H1 (cell line): Measurements from ENCODE around the gene ZNF648. TPM values are rescaled to one million over a fixed set of nuclear protein-coding genes. Genes with fewer than 3 reads are reported as not detected.
A peak's percentile ranks its signal among the peaks of the same experiment; 100 is the strongest.

Experiments
- CTCF ChIA-PET: fragments of 300-600 bp; sonication (Branson Sonifier 250); formaldehyde crosslinking; loops from one replicate; lab custom pipeline; 2021; ENCODE audit not compliant: partially characterized antibody; lab: Charles Lee
- POLR2A ChIA-PET: fragments of 300-600 bp; sonication (Branson Sonifier 250); formaldehyde crosslinking; loops from one replicate; lab custom pipeline; 2021; ENCODE audit warnings: inconsistent platforms; ENCODE audit not compliant: partially characterized antibody; lab: Charles Lee
- DNase-seq, 2 experiments: peaks; one replicate each; pipeline versions ENCODE4 v3.0.0 to v3.0.0-alpha.2; 2010 to 2022; ENCODE audit warnings: low spot score in 2 of 2, low read depth in 1 of 2, mixed read lengths in 1 of 2
- FAIRE-seq: peaks from 2 replicates; lab custom pipeline; 2011; peaks lifted over from hg19 to GRCh38; lab: Jason Lieb, UNC
- H2AFZ ChIP-seq: 2 replicates; pipeline ENCODE4 v1.8.1; 2012; ENCODE audit warnings: low read length, inconsistent platforms
- H2AK5ac ChIP-seq: 2 replicates; pipeline ENCODE4 v1.6.1; 2013; ENCODE audit warnings: low read depth, low read length
- H2BK120ac ChIP-seq: replicated peaks from 2 replicates; pipeline ENCODE3; 2013; ENCODE audit warnings: low read depth, low read length, inconsistent platforms
- H2BK12ac ChIP-seq: 2 replicates; pipeline ENCODE4 v1.6.1; 2013; ENCODE audit warnings: low read depth, low read length
- H2BK15ac ChIP-seq: 2 replicates; pipeline ENCODE4 v1.6.1; 2013; ENCODE audit warnings: low read length
- H2BK20ac ChIP-seq: 2 replicates; pipeline ENCODE4 v1.6.1; 2013; ENCODE audit warnings: low read length
- H2BK5ac ChIP-seq: 2 replicates; pipeline ENCODE4 v1.6.1; 2013; ENCODE audit warnings: low read depth, low read length
- H3K14ac ChIP-seq: 2 replicates; pipeline ENCODE4 v1.6.1; 2013; ENCODE audit warnings: inconsistent platforms; ENCODE audit not compliant: insufficient read length
- H3K18ac ChIP-seq: 2 replicates; pipeline ENCODE4 v1.6.1; 2013; ENCODE audit warnings: low read length; ENCODE audit errors: extremely low read depth
- H3K23ac ChIP-seq: 2 replicates; pipeline ENCODE4 v1.6.1; 2013; ENCODE audit warnings: inconsistent platforms; ENCODE audit not compliant: insufficient read length
- H3K23me2 ChIP-seq: 2 replicates; pipeline ENCODE4 v1.6.1; 2013; ENCODE audit warnings: low read depth, low read length
- H3K27ac ChIP-seq: 2 replicates; pipeline ENCODE4 v1.6.1; 2011; ENCODE audit warnings: low read depth, low read length, inconsistent platforms
- H3K27me3 ChIP-seq, 4 experiments: replicated peaks in 1 of 4; 1 replicate in 1 of 4; 2 replicates in 3 of 4; pipeline versions ENCODE4 v1.6.1 to v1.8.1; 2011 to 2013; ENCODE audit warnings: low read length in 3 of 4, mild to moderate bottlenecking in 3 of 4, inconsistent platforms in 2 of 4, mixed read lengths in 2 of 4, moderate library complexity in 1 of 4; ENCODE audit not compliant: control insufficient read depth in 3 of 4, insufficient read depth in 3 of 4; ENCODE audit errors: extremely low read depth in 1 of 4
- H3K36me3 ChIP-seq, 4 experiments: 2 replicates each; pipeline versions ENCODE4 v1.6.1 to v1.8.1; 2011 to 2013; ENCODE audit warnings: mild to moderate bottlenecking in 4 of 4, low read length in 3 of 4, moderate library complexity in 2 of 4, control low read depth in 1 of 4, inconsistent platforms in 1 of 4; ENCODE audit not compliant: insufficient read depth in 4 of 4, control insufficient read depth in 2 of 4
- H3K4ac ChIP-seq: replicated peaks from 2 replicates; pipeline ENCODE3; 2013; ENCODE audit warnings: low read length, low read depth, mixed read lengths, inconsistent platforms; ENCODE audit not compliant: insufficient read length
- H3K4me1 ChIP-seq, 4 experiments: replicated peaks in 1 of 4; 1 replicate in 1 of 4; 2 replicates in 3 of 4; pipeline versions ENCODE4 v1.6.1 to v1.8.1; 2011 to 2013; ENCODE audit warnings: low read length in 3 of 4, inconsistent platforms in 2 of 4, mixed read lengths in 1 of 4; ENCODE audit not compliant: insufficient read depth in 4 of 4, control insufficient read depth in 3 of 4
- H3K4me2 ChIP-seq, 2 experiments: 2 replicates each; pipeline versions ENCODE4 v1.6.1 to v1.8.1; 2011 to 2013; ENCODE audit warnings: low read depth in 2 of 2, low read length in 2 of 2, control low read depth in 1 of 2, inconsistent platforms in 1 of 2, mild to moderate bottlenecking in 1 of 2; ENCODE audit not compliant: insufficient read depth in 1 of 2
- H3K4me3 ChIP-seq, 4 experiments: fragments of 200-600, 300-600 bp in 1 of 4; sonication (generic), shearing (Covaris generic), sonication (Bioruptor Twin) in 1 of 4; 2 replicates each; pipeline versions ENCODE4 v1.5.1 to v1.8.1; 2011 to 2016; ENCODE audit warnings: low read length in 4 of 4, low read depth in 3 of 4, control low read depth in 2 of 4, inconsistent platforms in 2 of 4, mild to moderate bottlenecking in 2 of 4, mixed read lengths in 1 of 4, moderate library complexity in 1 of 4; ENCODE audit not compliant: insufficient read depth in 2 of 4; ENCODE audit errors: extremely low read depth in 1 of 4
- H3K56ac ChIP-seq: replicated peaks from 2 replicates; pipeline ENCODE3; 2013; ENCODE audit warnings: low read depth, mild to moderate bottlenecking, mixed read lengths, low read length, inconsistent platforms; ENCODE audit not compliant: insufficient read length
- H3K79me1 ChIP-seq: 2 replicates; pipeline ENCODE4 v1.6.1; 2013; ENCODE audit warnings: low read depth, low read length, control low read depth
- H3K79me2 ChIP-seq, 2 experiments: 2 replicates each; pipeline versions ENCODE4 v1.6.1 to v1.8.1; 2012 to 2013; ENCODE audit warnings: low read length in 2 of 2, mild to moderate bottlenecking in 2 of 2, inconsistent platforms in 1 of 2; ENCODE audit not compliant: insufficient read depth in 2 of 2, control insufficient read depth in 1 of 2
- H3K9ac ChIP-seq, 4 experiments: replicated peaks in 1 of 4; 1 replicate in 1 of 4; 2 replicates in 3 of 4; pipeline versions ENCODE4 v1.6.1 to v1.8.1; 2011 to 2013; ENCODE audit warnings: low read depth in 3 of 4, low read length in 3 of 4, control low read depth in 2 of 4, mild to moderate bottlenecking in 2 of 4, moderate library complexity in 2 of 4, inconsistent platforms in 1 of 4; ENCODE audit errors: extremely low read depth in 1 of 4
- H3K9me3 ChIP-seq, 2 experiments: 2 replicates each; pipeline versions ENCODE4 v1.6.1 to v1.8.1; 2012 to 2013; ENCODE audit warnings: mild to moderate bottlenecking in 2 of 2, moderate library complexity in 2 of 2, control low read depth in 1 of 2, inconsistent platforms in 1 of 2, low read depth in 1 of 2, low read length in 1 of 2, mixed read lengths in 1 of 2; ENCODE audit not compliant: insufficient read depth in 2 of 2
- H4K20me1 ChIP-seq, 2 experiments: replicated peaks in 1 of 2; 2 replicates each; pipeline versions ENCODE3 to v1.8.1; 2011 to 2013; ENCODE audit warnings: inconsistent platforms in 2 of 2, low read length in 2 of 2, mild to moderate bottlenecking in 1 of 2; ENCODE audit not compliant: insufficient read depth in 2 of 2, control insufficient read depth in 1 of 2
- H4K5ac ChIP-seq: 2 replicates; pipeline ENCODE4 v1.6.1; 2013; ENCODE audit warnings: low read length, low read depth, mixed read lengths, inconsistent platforms; ENCODE audit not compliant: insufficient read length
- H4K8ac ChIP-seq: 2 replicates; pipeline ENCODE4 v1.8.0; 2013; ENCODE audit warnings: mild to moderate bottlenecking, moderate library complexity, low read length, inconsistent platforms; ENCODE audit not compliant: insufficient read depth; ENCODE audit errors: extremely low read depth
- H4K91ac ChIP-seq: replicated peaks from 2 replicates; pipeline ENCODE3; 2013; ENCODE audit warnings: low read length, mixed read lengths, inconsistent platforms; ENCODE audit not compliant: insufficient read length
- CEBPB ChIP-seq: IDR thresholded peaks from 2 replicates; pipeline ENCODE4 v1.6.1; 2012; ENCODE audit warnings: low read depth, low read length
- CTBP2 ChIP-seq: IDR thresholded peaks from 2 replicates; pipeline ENCODE4 v1.7.0; 2011; ENCODE audit warnings: borderline replicate concordance, mild to moderate bottlenecking, moderate library complexity, mixed read lengths, low read length; ENCODE audit not compliant: insufficient read depth, insufficient read length
- KDM4A ChIP-seq: IDR thresholded peaks from one replicate; pipeline ENCODE4 v1.7.1; 2012; ENCODE audit warnings: low read depth, mild to moderate bottlenecking, moderate library complexity, low read length, inconsistent platforms; ENCODE audit not compliant: severe bottlenecking
- NANOG ChIP-seq: IDR thresholded peaks from 2 replicates; pipeline ENCODE4 v1.6.1; 2011; ENCODE audit warnings: low read length, low read depth, mild to moderate bottlenecking, inconsistent platforms; ENCODE audit not compliant: insufficient read depth, poor library complexity, severe bottlenecking
- POLR2AphosphoS5 ChIP-seq: IDR thresholded peaks from 2 replicates; pipeline ENCODE4 v1.6.1; 2011; ENCODE audit warnings: low read depth, low read length
- RAD21 ChIP-seq, 2 experiments: IDR thresholded peaks in 1 of 2; conservative IDR thresholded peaks in 1 of 2; 2 replicates each; pipeline ENCODE4 v1.6.1; 2011; ENCODE audit warnings: low read depth in 2 of 2, low read length in 2 of 2, improper control_type of control experiment in 1 of 2, inconsistent platforms in 1 of 2, mild to moderate bottlenecking in 1 of 2, moderate library complexity in 1 of 2
- SP1 ChIP-seq: IDR thresholded peaks from 2 replicates; pipeline ENCODE4 v1.6.1; 2011; ENCODE audit warnings: low read depth, low read length
- TCF12 ChIP-seq: IDR thresholded peaks from 2 replicates; pipeline ENCODE4 v1.6.1; 2011; ENCODE audit warnings: low read depth, mild to moderate bottlenecking, low read length
- WGBS, 2 experiments: shearing (Covaris generic) in 1 of 2; methylation state at CpG; one replicate each; pipeline versions ENCODE4 v1.1.6 to v1.1.7; 2013 to 2015; ENCODE audit warnings: low lambda C conversion rate in 2 of 2, mixed read lengths in 2 of 2, inconsistent platforms in 1 of 2, low coverage in 1 of 2, missing lambda C conversion rate in 1 of 2; ENCODE audit not compliant: insufficient replicate concordance in 2 of 2, insufficient coverage in 1 of 2, insufficient read length in 1 of 2; ENCODE audit errors: extremely low coverage in 1 of 2, missing lambda C conversion rate in 1 of 2; 5-methylcytosine and 5-hydroxymethylcytosine counted together
- polyA plus RNA-seq, 7 experiments: library from polyadenylated mRNA; depleted of rRNA in 3 of 7; stranded (reverse) in 5 of 7; unstranded in 2 of 7; fragments of >200 nt in 5 of 7; fragments of 200-250 nt in 2 of 7; gene quantifications; 1 replicate in 5 of 7; 2 replicates in 1 of 7; 4 replicates in 1 of 7; pipeline versions ENCODE4 v1.2.1 to v1.2.3, GENCODE V29; 2011 to 2013; ENCODE audit warnings: missing spikeins in 2 of 7, mixed read lengths in 2 of 7
- total RNA-seq: library from RNA; stranded (reverse); fragmentation: NEBNext Ultra II Directional; extraction: Animal tissue kit (Norgen Biotek cat#: 25700); gene quantifications from 2 replicates; pipeline ENCODE4 v1.2.1, GENCODE V29; 2021
- TF ChIP-seq, protein P1 (sequence below), 3 experiments: IDR thresholded peaks; 1 replicate in 2 of 3; 2 replicates in 1 of 3; pipeline versions ENCODE4 v1.5.1 to v1.6.1; 2011; ENCODE audit warnings: low read length in 3 of 3, mild to moderate bottlenecking in 3 of 3, inconsistent platforms in 2 of 3, low read depth in 1 of 3, moderate library complexity in 1 of 3; ENCODE audit not compliant: insufficient read depth in 1 of 3; ENCODE audit errors: control extremely low read depth in 1 of 3

Gene ZNF648
- total and polyA plus RNA-seq, 2 of the 8 experiments (the other 6 are each of a cell fraction or from before 2014, with no cell fraction given), result 0.20 to 0.53 TPM

DNA sequence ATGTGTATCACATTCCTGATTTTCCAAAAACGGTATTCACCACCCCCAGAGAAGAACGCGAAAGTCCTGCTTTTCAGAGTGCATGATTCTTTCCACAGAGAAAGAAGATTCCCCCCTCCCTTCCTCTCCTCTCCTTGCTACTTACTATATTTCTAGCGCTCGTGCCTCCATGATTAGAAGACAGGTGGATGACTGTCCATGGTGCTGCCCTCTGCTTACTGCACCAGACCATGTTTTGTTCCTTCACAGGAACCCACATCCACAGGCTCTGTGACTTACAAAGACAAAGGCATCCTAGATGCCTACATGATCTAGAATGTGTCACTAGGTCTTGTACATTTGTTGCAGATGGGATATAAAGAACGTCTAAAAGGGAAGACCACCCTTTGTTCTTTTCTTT lies 49.1 kb upstream of the ZNF648 start:
- no peak overlapping the region for H4K91ac ChIP-seq
- 89% methylated on average over 6 of the region's 6 CpGs; no CpG with 5 or more reads in 1 of the 2 experiments for WGBS, 2 experiments
- no peak overlapping the region for H3K9ac ChIP-seq
- 0 out of 2 replicates have a peak overlapping the region, but pooled peaks have one; percentile 35 for H2BK15ac ChIP-seq
- no peak overlapping the region for H3K4me2 ChIP-seq
- no peaks in the 10 kb centered on the region for H4K20me1 ChIP-seq
- DNase-seq (peak in 1 of 2 experiments; percentile 37), FAIRE-seq (no peak)
- no peak overlapping the region for H3K14ac ChIP-seq
- no peaks in the 10 kb centered on the region for H3K9me3 ChIP-seq
- H3K56ac ChIP-seq, result no peak overlapping the region
- POLR2A ChIA-PET, result no interaction called here
- H4K8ac ChIP-seq, result no peak overlapping the region
- no peak overlapping the region for H3K23ac ChIP-seq
- no peak overlapping the region for H3K27ac ChIP-seq
- H3K27me3 ChIP-seq, result no peaks in the 10 kb centered on the region
- H3K4ac ChIP-seq, result no peak overlapping the region
- H3K36me3 ChIP-seq, result no peaks in the 10 kb centered on the region
- TF ChIP-seq TCF12, result no peak
- no peak for TF ChIP-seq NANOG
- TF ChIP-seq, protein P1, sequence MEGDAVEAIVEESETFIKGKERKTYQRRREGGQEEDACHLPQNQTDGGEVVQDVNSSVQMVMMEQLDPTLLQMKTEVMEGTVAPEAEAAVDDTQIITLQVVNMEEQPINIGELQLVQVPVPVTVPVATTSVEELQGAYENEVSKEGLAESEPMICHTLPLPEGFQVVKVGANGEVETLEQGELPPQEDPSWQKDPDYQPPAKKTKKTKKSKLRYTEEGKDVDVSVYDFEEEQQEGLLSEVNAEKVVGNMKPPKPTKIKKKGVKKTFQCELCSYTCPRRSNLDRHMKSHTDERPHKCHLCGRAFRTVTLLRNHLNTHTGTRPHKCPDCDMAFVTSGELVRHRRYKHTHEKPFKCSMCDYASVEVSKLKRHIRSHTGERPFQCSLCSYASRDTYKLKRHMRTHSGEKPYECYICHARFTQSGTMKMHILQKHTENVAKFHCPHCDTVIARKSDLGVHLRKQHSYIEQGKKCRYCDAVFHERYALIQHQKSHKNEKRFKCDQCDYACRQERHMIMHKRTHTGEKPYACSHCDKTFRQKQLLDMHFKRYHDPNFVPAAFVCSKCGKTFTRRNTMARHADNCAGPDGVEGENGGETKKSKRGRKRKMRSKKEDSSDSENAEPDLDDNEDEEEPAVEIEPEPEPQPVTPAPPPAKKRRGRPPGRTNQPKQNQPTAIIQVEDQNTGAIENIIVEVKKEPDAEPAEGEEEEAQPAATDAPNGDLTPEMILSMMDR (IDR thresholded peaks at IDR 0.05; ENCODE audit: control extremely low read depth in 1 of 3, insufficient read depth in 1 of 3, low read depth in 1 of 3, low read length in 3 of 3), result peak; percentile 12 to 20 (median 20); a peak in 3 of 4 replicates
- TF ChIP-seq RAD21 (IDR thresholded peaks at IDR 0.05 in 1 of 2, conservative IDR thresholded peaks at IDR 0.05 in 1 of 2; ENCODE audit: low read depth in 2 of 2, low read length in 2 of 2), result peak; percentile 10 to 16; a peak in 2 of 4 replicates
- TF ChIP-seq CTBP2, result no peak
- no peak for TF ChIP-seq SP1
- TF ChIP-seq CEBPB, result no peak
- no peak for TF ChIP-seq KDM4A
- TF ChIP-seq POLR2AphosphoS5, result no peak
- H2AK5ac ChIP-seq, result no peak overlapping the region
- no peaks in the 10 kb centered on the region for H3K79me2 ChIP-seq
- no peak overlapping the region for H2BK5ac ChIP-seq
- no peaks in the 10 kb centered on the region for H3K23me2 ChIP-seq
- no peak overlapping the region for H2BK120ac ChIP-seq
- no peak overlapping the region for H4K5ac ChIP-seq
- H3K4me1 ChIP-seq, result peaks cover 0 to 2% (median 0%) of the 10 kb centered on the region in 4 experiments; a peak in 1 of 7 replicates
- CTCF ChIA-PET, result interaction anchor here (0.9 to 4.4 kb wide), 6 partner anchors 16 to 287 kb away, joined by 3 to 27 read pairs (median 5); no protein-coding TSS in a partner anchor
- H2BK12ac ChIP-seq, result no peak overlapping the region; the same call in 1 of the 2 replicates
- H3K79me1 ChIP-seq, result no peaks in the 10 kb centered on the region
- no peak overlapping the region for H2AFZ ChIP-seq
- no peak overlapping the region for H3K18ac ChIP-seq
- no peak overlapping the region for H3K4me3 ChIP-seq
- no peak overlapping the region for H2BK20ac ChIP-seq
